ENCODE data around the gene LRRC71.

The LRRC71 gene

GRCh38 chr1:156980551-156980950 lies 60.1 kb downstream of the LRRC71 start:
- in situ Hi-C loops (cut with MboI; ENCODE audit: low sequenced_read_pairs) = no loop called here

Measured in HL-60/S4 treated with phorbol 12-myristate 13-acetate at 8.2 ng/mL for 4 days and 3 days (cell line).